OCI-LY1 (cell line): ENCODE results near the gene ADGRL2.

Experiments
- EZH2 ChIP-seq: fragments of 200-600 bp; sonication (generic), shearing (Covaris generic); IDR thresholded peaks from 2 replicates; pipeline ENCODE4 v1.8.0; 2017; ENCODE audit warnings: borderline replicate concordance, mixed run types, mild to moderate bottlenecking, antibody characterized with exemption, low read length, moderate library complexity, mixed read lengths
- TF ChIP-seq, protein P1 (sequence below): fragments of 200-600 bp; sonication (generic), shearing (Covaris generic); IDR thresholded peaks from 2 replicates; pipeline ENCODE4 v1.5.1; 2017; ENCODE audit warnings: mild to moderate bottlenecking, antibody characterized with exemption, low read length, moderate library complexity, mixed read lengths

GRCh38 chr1:81889166-81889565 lies 88.4 kb downstream of the ADGRL2 start:
- TF ChIP-seq, protein P1, sequence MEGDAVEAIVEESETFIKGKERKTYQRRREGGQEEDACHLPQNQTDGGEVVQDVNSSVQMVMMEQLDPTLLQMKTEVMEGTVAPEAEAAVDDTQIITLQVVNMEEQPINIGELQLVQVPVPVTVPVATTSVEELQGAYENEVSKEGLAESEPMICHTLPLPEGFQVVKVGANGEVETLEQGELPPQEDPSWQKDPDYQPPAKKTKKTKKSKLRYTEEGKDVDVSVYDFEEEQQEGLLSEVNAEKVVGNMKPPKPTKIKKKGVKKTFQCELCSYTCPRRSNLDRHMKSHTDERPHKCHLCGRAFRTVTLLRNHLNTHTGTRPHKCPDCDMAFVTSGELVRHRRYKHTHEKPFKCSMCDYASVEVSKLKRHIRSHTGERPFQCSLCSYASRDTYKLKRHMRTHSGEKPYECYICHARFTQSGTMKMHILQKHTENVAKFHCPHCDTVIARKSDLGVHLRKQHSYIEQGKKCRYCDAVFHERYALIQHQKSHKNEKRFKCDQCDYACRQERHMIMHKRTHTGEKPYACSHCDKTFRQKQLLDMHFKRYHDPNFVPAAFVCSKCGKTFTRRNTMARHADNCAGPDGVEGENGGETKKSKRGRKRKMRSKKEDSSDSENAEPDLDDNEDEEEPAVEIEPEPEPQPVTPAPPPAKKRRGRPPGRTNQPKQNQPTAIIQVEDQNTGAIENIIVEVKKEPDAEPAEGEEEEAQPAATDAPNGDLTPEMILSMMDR, result no peak
- TF ChIP-seq EZH2, result no peak
